GM21423 (cell line): ENCODE measurements around the gene DEPDC1B.
A peak's percentile ranks its signal among the peaks of the same experiment; 100 is the strongest.
"Not testable (repeated sequence)": the region's sequence is repeated elsewhere in the genome, so short reads cannot be mapped to it uniquely, and the experiment has no call there.

Experiments used
- ATAC-seq: cut with Tn5 transposase; IDR thresholded peaks from one replicate; pipeline ENCODE4 v1.9.1; 2021; ENCODE audit warnings: mild to moderate bottlenecking, moderate library complexity; ENCODE audit not compliant: unreplicated experiment

The DEPDC1B gene

DNA sequence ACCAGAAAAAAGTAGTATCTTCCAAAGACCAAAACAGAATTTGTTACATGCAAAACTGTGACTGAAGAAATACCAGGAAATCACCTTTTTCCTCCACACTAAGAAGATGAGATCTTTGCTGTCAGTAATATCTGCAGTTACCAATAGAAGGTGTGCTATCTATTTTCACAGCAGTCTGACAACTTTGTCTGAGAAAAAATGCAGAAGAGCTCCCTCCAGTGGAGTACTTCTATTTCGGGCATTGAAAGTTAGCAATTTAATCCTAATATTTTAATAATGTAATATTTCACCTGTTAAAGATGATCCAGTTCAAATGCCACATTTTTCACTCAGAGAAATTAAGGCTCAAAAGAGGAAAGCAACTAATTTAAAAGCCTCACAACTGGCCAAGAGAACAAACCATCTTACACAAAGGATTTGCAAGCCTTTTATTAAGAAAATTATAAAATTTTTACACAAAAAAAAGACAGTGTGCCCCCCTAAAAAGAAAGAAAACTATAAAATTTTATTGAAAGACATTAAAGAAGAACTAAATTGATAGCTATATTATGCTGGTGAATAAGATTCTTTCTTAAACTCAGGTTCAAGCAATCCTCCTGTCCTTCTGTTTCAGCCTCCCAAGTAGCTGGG is 50.6 kb downstream of the DEPDC1B start:
- peak; percentile 83 for ATAC-seq

DNA sequence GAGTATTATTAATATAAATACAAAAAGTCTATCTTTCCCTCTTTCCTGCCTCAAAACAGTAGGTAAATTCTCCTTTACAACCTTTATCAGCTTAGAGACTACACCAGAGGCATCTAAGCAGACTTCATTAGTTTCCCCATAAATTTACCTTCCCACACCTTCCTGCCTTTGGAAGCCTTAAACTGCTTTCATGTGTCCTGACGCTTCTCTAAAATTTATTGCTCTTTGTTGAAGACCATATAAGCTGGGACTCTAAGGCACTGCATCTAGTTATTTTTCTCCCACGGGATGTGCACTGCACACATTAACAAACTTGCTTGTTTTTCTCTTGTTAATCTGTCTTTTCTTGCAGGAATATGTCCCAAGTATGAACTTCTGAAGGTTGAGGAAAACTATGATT is 51.8 kb downstream of the DEPDC1B start:
- ATAC-seq: no peak

DNA sequence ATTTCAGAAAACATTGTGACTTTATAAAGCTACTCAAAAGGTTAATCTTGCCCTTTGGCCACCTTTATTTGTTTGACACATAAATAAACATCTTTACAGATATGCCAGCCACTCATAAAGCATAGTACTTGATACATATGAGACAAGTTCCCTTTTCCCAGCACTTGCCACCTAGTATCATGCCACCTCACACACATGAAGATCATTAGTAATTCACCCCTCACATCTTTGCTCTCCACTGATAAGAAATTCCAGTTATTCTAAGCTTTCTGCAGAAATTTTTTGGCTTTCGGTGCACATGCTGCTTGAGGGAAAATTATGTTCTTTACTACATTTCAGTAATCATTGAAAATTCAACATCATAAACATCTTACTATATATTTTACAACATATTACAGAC is 59.1 kb downstream of the DEPDC1B start:
- no peak for ATAC-seq

DNA sequence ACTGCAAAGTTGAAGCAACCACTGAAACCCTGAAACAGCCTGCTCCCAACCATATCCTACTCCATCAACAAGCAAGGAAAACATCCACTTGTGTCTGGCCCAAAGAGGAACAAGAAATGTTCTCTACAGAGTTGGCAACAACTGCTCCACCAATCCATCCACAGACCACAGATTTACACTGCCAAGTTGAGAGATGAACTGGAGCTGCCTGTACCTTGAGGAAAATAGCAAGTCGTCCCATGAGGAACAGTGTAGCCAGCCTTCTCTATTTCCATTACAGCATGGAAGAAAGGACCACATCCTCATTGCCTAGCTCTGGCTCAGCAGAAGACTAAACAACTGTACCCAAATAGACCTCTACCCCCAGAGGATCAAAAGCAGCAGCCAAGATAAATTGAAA is 60.4 kb downstream of the DEPDC1B start:
- no peak for ATAC-seq

DNA sequence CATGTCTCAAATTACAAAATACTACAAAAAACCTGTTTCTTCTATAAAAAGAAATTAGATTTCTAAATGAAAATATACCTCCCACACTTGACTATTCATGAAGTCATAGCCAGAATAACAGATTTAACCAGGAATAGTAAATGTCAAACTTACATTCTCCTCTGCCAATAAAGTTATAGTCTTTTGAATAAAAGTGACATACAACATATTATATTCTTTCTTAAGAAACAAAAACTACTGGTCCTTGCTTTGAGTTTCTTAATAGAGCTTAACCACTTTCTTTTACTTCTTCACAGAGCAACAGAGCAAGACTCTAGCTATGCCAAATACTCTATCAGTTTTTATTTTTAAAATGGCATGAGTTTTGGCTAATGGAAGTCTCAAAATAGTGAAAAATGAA is 61.7 kb downstream of the DEPDC1B start:
- ATAC-seq: no peak

DNA sequence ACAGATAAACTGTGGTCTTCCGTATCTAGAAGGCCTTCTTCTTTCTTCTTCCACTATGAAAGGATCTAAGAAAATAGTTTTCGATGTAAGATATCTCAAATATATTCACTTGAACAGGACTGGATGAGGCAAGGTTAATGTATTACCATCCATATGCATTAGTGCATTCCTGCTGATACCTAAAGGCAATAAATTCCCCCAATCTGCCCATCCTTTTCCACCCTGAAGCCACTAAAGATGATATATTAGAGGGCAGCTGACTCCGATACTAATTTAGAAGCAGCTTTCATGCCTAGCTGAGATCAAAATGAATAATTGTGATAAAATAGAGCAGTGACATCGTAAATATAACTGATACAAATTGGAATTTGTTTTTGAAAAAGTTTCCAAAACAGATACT is 63.3 kb downstream of the DEPDC1B start:
- no peak for ATAC-seq

DNA sequence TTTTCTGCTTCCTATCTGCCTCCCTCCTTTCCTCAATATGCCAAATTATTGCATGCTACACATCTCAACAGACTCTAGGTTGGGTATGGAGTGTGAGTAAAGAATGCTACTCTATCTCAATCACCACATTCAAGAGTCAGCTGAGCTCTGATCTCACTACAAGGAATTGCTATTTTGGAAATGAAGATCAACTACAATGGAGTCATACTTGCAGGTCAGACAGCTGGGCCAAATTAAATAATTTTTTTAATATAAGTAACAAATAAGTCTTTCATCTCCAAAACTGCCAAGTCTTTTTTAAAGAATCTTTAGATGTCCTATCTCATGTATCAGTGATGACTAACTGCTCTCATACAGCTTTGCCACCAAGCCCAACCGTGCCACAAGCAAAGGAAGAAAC is 64.0 kb downstream of the DEPDC1B start:
- ATAC-seq: no peak

DNA sequence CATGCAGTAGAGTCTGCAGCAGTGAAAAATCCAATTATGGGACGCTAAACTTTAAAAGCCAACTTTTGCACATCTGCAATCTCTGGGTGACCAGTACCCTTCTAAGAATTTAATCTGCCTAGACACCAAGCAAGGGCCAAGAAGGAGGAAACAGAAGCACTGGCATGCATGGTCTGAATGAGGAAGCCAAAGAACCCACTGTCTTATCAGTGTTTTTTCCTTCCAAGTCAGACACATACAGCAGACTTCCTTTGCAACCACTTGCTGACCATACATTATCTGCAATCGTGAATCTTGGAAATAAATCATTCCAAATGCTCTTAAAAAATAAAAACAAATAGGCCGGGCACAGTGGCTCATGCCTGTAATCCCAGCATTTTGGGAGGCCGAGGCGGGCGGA is 65.9 kb downstream of the DEPDC1B start:
- no peak for ATAC-seq

DNA sequence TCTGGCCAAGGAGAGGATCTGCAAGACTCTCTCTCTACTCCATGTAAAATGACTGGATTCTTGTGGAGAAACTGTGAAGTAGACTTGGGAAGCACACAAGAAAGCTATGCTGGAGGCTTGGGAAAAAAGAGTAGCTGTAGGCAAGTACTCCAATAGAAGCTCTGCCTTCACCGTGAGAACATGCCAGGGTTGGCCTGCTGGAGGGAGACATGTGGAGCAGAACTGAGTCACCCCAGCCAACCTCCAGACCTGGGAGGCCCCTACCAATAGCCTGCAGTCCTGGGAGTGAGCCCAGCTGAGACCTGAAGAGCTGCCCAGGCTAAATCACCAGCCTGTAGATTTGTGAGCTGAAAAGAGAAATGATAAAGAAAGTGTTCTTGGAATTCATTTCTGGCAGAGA is 66.6 kb downstream of the DEPDC1B start:
- ATAC-seq: no peak

DNA sequence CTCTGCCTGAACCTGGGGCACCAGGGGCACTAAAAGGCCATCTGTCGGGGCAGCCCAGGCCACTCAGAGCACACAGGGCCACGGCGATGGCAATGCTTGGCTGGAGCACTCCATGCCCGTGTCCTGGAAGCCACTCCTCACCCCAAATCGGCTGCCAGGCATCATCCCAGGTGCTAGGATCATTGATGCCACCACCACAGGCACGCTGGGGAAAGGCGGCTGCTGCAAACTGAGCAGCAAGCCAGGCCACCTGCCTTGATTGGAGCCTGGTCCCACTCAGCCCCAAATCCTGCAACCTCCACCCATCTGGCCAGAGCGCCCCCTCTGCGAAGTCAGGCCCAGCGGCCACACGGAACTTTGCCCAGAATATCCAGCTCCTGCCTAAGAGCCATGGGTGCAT is 67.8 kb downstream of the DEPDC1B start:
- ATAC-seq: no peak

DNA sequence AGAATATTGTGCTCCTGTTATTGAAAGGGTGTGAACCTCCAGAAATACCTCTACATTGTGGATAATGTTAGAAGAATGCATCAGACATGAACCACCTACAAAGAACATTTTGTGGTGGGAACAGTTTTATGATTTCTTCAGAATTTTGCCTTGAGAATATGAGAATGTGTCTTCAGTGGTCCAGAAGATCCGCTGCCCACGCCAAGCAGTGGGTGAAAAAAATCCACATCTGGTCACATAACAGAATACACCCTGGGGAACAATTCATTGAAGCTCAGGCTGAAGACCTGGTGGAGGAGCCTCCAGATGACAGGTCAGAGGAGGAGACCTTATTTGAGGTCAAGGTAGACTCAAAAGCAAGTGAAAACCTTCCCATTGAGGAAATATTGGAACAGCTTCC is 69.1 kb downstream of the DEPDC1B start:
- ATAC-seq: no peak

DNA sequence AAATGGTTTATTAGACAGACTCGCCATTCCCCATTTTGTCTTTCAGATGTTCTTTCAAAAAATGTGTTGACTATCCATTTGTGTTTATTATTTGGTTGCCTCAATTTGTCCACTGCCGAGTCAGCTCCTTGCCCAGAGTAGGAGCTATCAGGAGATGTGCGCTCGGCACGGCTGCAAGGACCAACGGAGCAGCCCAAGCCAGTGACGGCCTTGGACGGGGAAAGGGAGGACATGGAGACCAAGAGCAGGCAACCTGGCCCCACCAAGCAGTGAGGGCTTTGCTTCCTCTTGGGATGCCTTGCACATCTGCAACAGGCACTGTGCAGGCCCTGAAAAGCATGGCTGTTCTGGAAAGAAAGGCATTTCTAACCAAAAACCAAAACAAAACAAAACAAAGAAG is 69.8 kb downstream of the DEPDC1B start:
- ATAC-seq: no peak

DNA sequence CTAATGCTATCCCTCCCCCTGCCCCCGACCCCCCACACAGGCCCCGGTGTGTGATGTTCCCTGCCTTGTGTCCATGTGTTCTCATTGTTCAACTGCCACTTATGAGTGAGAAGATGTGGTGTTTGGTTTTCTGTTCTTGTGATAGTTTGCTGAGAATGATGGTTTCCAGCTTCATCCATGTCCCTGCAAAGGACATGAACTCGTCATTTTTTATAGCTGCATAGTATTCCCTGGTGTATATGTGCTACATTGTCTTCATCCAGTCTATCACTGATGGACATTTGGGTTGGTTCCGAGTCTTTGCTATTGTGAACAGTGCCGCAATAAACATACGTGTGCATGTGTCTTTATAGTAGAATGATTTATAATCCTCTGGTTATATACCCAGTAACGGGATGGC is 75.1 kb downstream of the DEPDC1B start:
- ATAC-seq: not testable (repeated sequence)

DNA sequence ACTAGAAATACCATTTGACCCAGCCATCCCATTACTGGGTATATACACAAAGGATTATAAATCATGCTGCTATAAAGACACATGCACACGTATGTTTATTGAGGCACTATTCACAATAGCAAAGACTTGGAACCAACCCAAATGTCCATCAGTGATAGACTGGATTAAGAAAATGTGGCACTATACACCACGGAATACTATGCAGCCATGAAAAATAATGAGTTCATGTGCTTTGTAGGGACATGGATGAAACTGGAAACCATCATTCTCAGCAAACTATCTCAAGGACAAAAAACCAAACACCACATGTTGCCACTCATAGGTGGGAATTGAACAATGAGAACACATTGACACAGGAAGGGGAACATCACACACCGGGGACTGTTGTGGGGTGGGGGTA is 79.2 kb downstream of the DEPDC1B start:
- not testable (repeated sequence) for ATAC-seq

DNA sequence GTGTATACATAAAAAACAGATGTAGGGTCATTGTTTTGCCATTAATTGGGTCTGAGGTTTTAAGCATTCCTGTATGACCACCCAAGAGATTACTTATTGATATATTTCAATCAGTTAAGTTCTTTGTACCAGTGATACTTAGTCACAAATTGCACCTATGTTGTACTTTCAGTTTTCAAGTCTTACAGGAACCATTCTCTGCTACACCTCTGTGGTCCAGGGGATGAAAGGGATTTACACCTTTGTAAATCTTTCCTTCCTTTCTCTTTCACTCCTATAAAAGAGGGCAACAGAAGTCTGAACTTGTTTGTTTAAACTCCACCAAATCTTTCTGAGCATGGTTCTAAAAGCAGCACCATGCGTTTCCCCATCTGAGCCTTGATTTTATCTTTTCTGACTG is 86.1 kb downstream of the DEPDC1B start:
- peak; percentile 77 for ATAC-seq

DNA sequence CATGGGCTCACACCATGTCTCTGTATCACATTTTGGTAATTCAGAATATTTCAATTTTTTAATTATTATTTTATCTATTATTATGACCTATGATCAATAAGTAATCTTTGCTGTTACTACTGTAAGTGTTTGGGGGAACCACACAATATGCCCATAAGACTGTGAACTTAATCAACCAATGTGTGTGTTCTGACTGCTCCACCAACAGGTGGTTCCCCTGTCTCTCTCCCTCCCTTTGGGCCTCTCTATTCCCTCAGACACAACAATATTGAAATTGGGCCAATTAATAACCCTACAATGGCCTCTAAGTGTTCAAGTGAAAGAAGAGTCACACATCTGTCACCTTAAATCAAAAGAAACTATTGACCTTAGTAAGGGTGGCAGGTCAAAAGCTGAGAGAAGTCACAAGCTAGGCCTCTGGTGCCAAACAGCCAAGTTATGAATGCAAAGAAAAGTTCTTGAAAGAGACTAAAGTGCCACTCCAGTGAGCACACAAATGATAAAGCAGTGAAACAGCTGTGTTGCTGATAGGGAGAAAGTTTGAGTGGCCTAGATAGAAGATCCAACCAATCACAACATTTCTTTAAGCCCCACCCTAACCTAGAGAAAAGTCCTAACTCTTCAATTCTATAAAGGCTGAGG is 88.7 kb downstream of the DEPDC1B start:
- ATAC-seq: no peak

DNA sequence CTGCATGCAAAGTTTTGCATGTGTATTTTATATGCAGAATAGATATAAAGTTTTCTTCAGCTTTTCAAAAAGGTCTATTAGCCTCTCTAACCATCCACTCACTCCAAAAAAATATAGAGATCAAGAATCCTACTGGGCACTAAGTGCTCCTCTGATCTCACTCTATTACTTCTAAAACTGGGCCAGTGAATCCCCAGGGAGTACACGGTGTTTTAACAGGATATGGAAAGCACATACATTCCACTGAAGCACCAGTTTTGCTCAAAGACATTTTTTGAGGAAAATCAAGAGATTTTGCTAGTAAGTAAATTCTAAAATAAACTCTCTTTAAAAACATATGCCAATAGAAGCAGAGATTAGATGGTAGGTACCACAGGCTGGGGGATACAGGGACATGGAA is 95.2 kb downstream of the DEPDC1B start:
- ATAC-seq: no peak

DNA sequence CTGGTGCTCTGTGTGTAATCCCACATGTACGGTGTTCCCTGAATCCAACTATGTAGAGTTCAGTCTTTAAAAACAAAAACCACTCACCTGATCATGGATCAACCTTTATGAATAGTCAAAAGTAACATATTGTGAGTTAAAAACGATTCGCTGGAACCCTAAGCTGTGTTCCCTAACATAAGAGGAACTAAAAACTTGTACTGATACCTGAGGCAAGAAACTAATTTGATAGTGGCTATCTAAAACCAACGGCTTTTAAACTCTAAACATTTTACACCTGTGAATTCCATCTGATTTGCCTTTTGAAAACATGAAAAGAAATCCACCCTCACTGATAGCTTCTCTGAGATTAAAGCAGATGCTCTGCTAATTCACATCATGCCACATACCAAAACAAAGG is 101.5 kb downstream of the DEPDC1B start:
- ATAC-seq: peak; percentile 56

DNA sequence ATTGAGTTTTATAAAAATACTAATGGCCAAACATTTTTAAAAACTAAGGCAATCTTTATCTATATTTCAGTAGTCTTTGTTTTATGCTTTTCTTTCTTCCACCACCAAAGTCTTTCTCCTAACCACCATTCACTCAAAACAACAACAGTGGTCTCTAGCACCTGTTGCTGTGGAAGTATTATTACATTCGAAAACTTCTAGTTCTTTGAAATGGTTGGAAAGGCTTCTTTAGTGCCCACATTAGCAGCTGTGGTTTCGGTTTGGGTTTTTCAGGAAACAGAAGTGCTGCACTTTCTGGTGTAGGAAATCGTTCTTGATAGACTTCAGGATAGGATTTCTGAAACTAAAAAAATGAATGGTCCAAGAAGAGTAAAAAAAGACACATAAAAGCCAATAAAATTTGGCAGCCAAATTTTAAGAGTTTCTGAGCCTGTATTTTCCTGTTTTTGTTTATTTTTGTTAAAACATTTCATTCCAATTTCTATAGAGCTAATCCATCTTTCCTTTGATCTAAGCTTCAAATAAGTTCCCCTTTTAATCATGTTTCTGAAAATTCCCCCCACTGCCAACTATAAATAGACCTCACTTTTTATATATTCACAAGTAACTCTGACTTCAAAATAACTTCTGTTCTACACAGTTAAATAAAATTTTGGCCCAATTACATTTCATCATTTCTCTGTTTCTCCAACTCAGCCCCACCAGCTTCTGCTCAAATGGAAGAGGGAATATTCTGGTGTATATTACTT is 102.2 kb downstream of the DEPDC1B start:
- ATAC-seq: peak; percentile 72

DNA sequence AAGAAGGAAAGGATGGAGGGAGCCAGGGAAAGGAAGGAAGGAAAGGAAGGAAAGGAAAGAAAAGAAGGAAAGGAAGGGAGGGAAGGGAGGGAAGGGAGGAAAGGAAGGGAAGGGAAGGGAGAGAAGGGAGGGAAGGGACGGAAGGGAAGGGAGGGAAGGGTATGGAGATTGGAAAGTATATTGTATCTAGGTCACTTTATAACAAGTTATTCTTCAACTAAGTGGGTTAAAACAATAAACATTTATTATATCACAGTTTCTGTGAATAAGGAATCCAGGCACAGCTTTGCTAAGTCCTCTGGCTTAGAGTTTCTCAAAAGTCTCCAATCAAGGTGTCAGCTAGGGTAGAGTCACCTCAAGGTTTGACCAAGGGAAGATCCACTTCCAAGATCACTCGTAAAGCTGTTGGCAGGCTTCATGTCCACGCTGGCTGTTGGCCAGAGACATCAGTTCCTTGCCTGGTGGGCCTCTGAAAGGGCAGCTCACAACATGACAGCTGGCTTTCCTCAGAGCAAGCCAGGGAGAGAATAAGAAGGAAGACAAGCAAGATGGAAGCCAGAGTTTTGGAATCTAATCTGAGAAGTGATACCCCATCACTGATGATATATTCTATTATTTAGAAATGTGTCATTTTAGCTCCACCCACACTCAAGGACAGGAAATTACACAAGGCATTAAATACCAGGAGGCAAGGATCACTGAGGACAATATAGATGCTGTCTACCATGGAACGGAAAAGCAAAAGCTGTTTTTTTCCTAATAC is 105.1 kb downstream of the DEPDC1B start:
- ATAC-seq: no peak

DNA sequence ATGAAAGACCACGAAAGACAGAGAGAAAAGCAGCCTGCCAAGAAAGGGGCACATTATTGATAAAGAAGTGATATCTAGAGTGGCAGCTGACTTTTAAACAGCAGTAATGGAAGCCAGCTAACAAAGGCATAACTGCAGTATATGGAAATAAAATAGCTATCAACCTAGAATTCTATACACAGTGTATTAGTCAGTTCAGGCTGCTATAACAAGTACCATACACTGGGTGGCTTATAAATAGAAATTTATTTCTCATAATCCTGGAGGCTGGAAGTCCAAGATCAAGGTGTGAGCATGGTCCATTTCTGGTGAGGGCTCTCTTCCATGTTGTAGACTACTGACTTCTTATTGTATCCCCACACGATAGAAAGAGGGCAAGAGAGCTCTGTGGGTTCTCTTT is 109.8 kb downstream of the DEPDC1B start:
- no peak for ATAC-seq

DNA sequence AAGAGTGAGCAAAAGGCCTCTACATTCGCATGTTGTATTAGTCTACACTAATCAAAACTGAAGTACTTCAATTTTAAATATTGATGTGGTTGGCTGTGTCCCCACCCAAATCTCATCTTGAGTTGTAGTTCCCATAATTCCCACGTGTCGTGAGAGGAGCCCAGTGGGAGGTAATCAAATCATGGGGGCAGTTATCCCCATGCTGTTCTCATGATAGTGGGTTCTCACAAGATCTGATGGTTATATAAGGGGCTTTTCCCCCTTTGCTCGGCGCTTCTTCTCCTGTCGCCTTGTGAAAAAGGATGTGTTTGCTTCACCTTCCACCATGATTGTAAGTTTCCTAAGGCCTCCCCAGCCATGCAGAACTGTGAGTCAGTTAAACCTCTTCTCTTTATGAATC is 112.7 kb downstream of the DEPDC1B start:
- not testable (repeated sequence) for ATAC-seq
